Mesodermal cell (in vitro differentiated cells): ENCODE data around the gene ZNF865.
A peak's percentile ranks its signal among the peaks of the same experiment; 100 is the strongest.

Source experiments
- H3K27ac ChIP-seq: 2 replicates; pipeline ENCODE4 v1.7.0; 2013; ENCODE audit warnings: mild to moderate bottlenecking, low read depth, low read length, moderate library complexity; ENCODE audit not compliant: severe bottlenecking
- H3K36me3 ChIP-seq: 2 replicates; pipeline ENCODE4 v1.7.1; 2013; ENCODE audit warnings: mild to moderate bottlenecking, low read length, moderate library complexity; ENCODE audit not compliant: control insufficient read depth, insufficient read depth
- H3K4me1 ChIP-seq: one replicate; pipeline ENCODE4 v1.7.1; 2013; ENCODE audit warnings: mild to moderate bottlenecking, low read length; ENCODE audit not compliant: insufficient read depth, control insufficient read depth, poor library complexity, severe bottlenecking
- H3K4me3 ChIP-seq: 2 replicates; pipeline ENCODE4 v1.7.0; 2013; ENCODE audit warnings: low read length, control low read depth, mild to moderate bottlenecking; ENCODE audit not compliant: insufficient read depth, poor library complexity, severe bottlenecking; ENCODE audit errors: extremely low read depth
- H3K9me3 ChIP-seq: 2 replicates; pipeline ENCODE4 v1.7.1; 2013; ENCODE audit warnings: mild to moderate bottlenecking, low read length, moderate library complexity; ENCODE audit not compliant: control insufficient read depth
- WGBS, 2 experiments: methylation state at CpG; one replicate each; pipeline ENCODE4 v1.1.5; 2013; ENCODE audit warnings: missing lambda C conversion rate in 2 of 2; ENCODE audit not compliant: insufficient coverage in 2 of 2; 5-methylcytosine and 5-hydroxymethylcytosine counted together

Gene ZNF865

GRCh38 chr19:55641426-55642152, 36.1 kb downstream of the ZNF865 start:
- peaks cover 12% of the 10 kb centered on the region for H3K4me1 ChIP-seq
- no peaks in the 10 kb centered on the region for H3K9me3 ChIP-seq
- H3K4me3 ChIP-seq: peak overlapping the region; percentile 91
- H3K27ac ChIP-seq: peak overlapping the region; percentile 79
- WGBS, 2 experiments: 0 to 2% methylated on average over 13 to 25 of the region's 25 CpGs
- peaks cover 36% of the 10 kb centered on the region for H3K36me3 ChIP-seq

GRCh38 chr19:55642153-55643002, 36.9 kb downstream of the ZNF865 start:
- Histone ChIP-seq H3K36me3 (peaks cover 38% of the 10 kb centered on the region), H3K4me3 (peak overlapping the region; percentile 91), H3K9me3 (no peaks in the 10 kb centered on the region), H3K27ac (peak overlapping the region; percentile 55), H3K4me1 (peaks cover 17% of the 10 kb centered on the region)
- WGBS, 2 experiments: 3% methylated on average over 49 to 55 of the region's 65 CpGs

- peak within 1 kb of the TSS; percentile 91 for H3K4me3 ChIP-seq
- H3K4me1 ChIP-seq: peaks cover 18% of the 10 kb centered on the region
- peaks cover 30% of the 10 kb centered on the region for H3K36me3 ChIP-seq
- peak within 1 kb of the TSS; percentile 55 for H3K27ac ChIP-seq
- no peaks in the 10 kb centered on the region for H3K9me3 ChIP-seq
- WGBS, 2 experiments: 3 to 6% methylated on average over 18 to 20 of the region's 56 CpGs
Observed at GRCh38 chr19:55643003-55643886, 37.8 kb downstream of the ZNF865 start, which contains the start of gene ZNF581. Gene ZNF581 (plus strand): TSS chr19:55643649. CDS start chr19:55644572, 923 bp downstream.

GRCh38 chr19:55643887-55644176, 38.4 kb downstream of the ZNF865 start:
- Histone ChIP-seq H3K27ac (no peak overlapping the region), H3K4me1 (peaks cover 18% of the 10 kb centered on the region), H3K4me3 (peak overlapping the region; percentile 91), H3K36me3 (peaks cover 24% of the 10 kb centered on the region), H3K9me3 (no peaks in the 10 kb centered on the region)
- WGBS, 2 experiments: 1 to 2% methylated on average over 11 to 13 of the region's 15 CpGs

GRCh38 chr19:55644191-55644833, 38.9 kb downstream of the ZNF865 start:
- peaks cover 18% of the 10 kb centered on the region for H3K4me1 ChIP-seq
- H3K9me3 ChIP-seq: no peaks in the 10 kb centered on the region
- peak overlapping the region; percentile 91 for H3K4me3 ChIP-seq
- peaks cover 24% of the 10 kb centered on the region for H3K36me3 ChIP-seq
- H3K27ac ChIP-seq: no peak overlapping the region
- WGBS, 2 experiments: 54 to 56% methylated on average over 7 to 9 of the region's 12 CpGs

GRCh38 chr19:55644842-55645511, 39.5 kb downstream of the ZNF865 start:
- Histone ChIP-seq H3K4me3 (peak overlapping the region; percentile 91), H3K36me3 (peaks cover 25% of the 10 kb centered on the region)
- 95 to 96% methylated on average over 26 to 27 of the region's 28 CpGs for WGBS, 2 experiments

GRCh38 chr19:55645512-55645881, 40.0 kb downstream of the ZNF865 start:
- H3K27ac ChIP-seq: no peak overlapping the region
- H3K36me3 ChIP-seq: peaks cover 31% of the 10 kb centered on the region
- H3K4me1 ChIP-seq: peaks cover 18% of the 10 kb centered on the region
- no peak overlapping the region for H3K4me3 ChIP-seq
- no peaks in the 10 kb centered on the region for H3K9me3 ChIP-seq
- 87 to 96% methylated on average over 3 of the region's 5 CpGs for WGBS, 2 experiments

More at GRCh38 chr19:55644842-55645511, 39.5 kb downstream of the ZNF865 start:
- Histone ChIP-seq H3K27ac (no peak overlapping the region), H3K4me1 (peaks cover 18% of the 10 kb centered on the region), H3K9me3 (no peaks in the 10 kb centered on the region)

- Histone ChIP-seq H3K27ac (peak overlapping the region; percentile 64), H3K36me3 (peaks cover 39% of the 10 kb centered on the region), H3K4me1 (peaks cover 18% of the 10 kb centered on the region), H3K4me3 (peak overlapping the region; percentile 70), H3K9me3 (no peaks in the 10 kb centered on the region)
- WGBS, 2 experiments: 54 to 67% methylated on average over 6 to 7 of the region's 14 CpGs
Observed at GRCh38 chr19:55646889-55647731, 41.7 kb downstream of the ZNF865 start.
